HCT116 (cell line): Measurements from ENCODE around the gene PDE8A. TPM values are rescaled to one million over a fixed set of nuclear protein-coding genes. Genes with fewer than 3 reads are reported as not detected.

Source experiments
- ATAC-seq: fragments of 200-7000 bp; cut with Tn5 transposase; 2 replicates; pipeline ENCODE4 v1.9.1; 2020; ENCODE audit warnings: mild to moderate bottlenecking, moderate library complexity
- BruUV-seq: library from RNA; stranded (reverse); fragments of 400-500 nt; replicated peaks from 2 replicates; lab custom pipeline; 2021; lab: Mats Ljungman, UMichigan
- CTCF ChIA-PET: fragments of 300-600 bp; sonication (Branson Sonifier 250); formaldehyde crosslinking; loops from one replicate; lab custom pipeline; 2021; ENCODE audit warnings: antibody characterized with exemption; lab: Charles Lee
- POLR2A ChIA-PET: fragments of 300-600, 350-600 bp; sonication (Branson Sonifier 250); formaldehyde crosslinking; loops from one replicate; lab custom pipeline; 2021; ENCODE audit warnings: antibody characterized with exemption; lab: Charles Lee
- RAD21 ChIA-PET, 2 experiments: fragments of 300-600 bp; sonication (Branson Sonifier 250); formaldehyde crosslinking; loops; one replicate each; lab custom pipeline; 2023; ENCODE audit warnings: low total read pairs in 2 of 2; ENCODE audit not compliant: uncharacterized antibody in 2 of 2, unreplicated experiment in 2 of 2, low non-redundant PET in 1 of 2; lab: Charles Lee
- DNase-seq: peaks from one replicate; pipeline ENCODE4 v3.0.0-alpha.2; 2010; ENCODE audit warnings: low read depth, low spot score
- H2AFZ ChIP-seq: fragments of 200-600 bp; shearing (Covaris generic), sonication (generic); 2 replicates; pipeline ENCODE4 v1.6.1; 2017; ENCODE audit warnings: low read depth, mixed run types, mixed read lengths, antibody characterized with exemption, low read length; ENCODE audit not compliant: poor library complexity, severe bottlenecking
- H3K27ac ChIP-seq: 2 replicates; pipeline ENCODE4 v1.5.1; 2012; ENCODE audit warnings: low read depth, low read length
- H3K27me3 ChIP-seq: fragments of 200-600 bp; sonication (generic); 2 replicates; pipeline ENCODE4 v1.6.1; 2016; ENCODE audit warnings: mixed run types, low read length, mixed read lengths; ENCODE audit not compliant: insufficient read depth
- H3K36me3 ChIP-seq, 2 experiments: fragments of 200-500 bp in 1 of 2; fragments of 200-600 bp in 1 of 2; sonication (Bioruptor generic) in 1 of 2; sonication (generic) in 1 of 2; 2 replicates each; pipeline versions ENCODE4 v1.5.1 to v1.6.1; 2014 to 2016; ENCODE audit warnings: low read length in 2 of 2, inconsistent platforms in 1 of 2, mixed read lengths in 1 of 2, mixed run types in 1 of 2; ENCODE audit not compliant: insufficient read depth in 2 of 2, control insufficient read depth in 1 of 2
- H3K4me1 ChIP-seq, 2 experiments: fragments of 200-600 bp in 1 of 2; sonication (generic) in 1 of 2; 2 replicates each; pipeline versions ENCODE4 v1.5.1 to v1.6.1; 2012 to 2017; ENCODE audit warnings: low read length in 2 of 2, inconsistent platforms in 1 of 2, mild to moderate bottlenecking in 1 of 2, mixed read lengths in 1 of 2, mixed run types in 1 of 2, moderate library complexity in 1 of 2; ENCODE audit not compliant: insufficient read depth in 2 of 2, control insufficient read depth in 1 of 2
- H3K4me2 ChIP-seq: fragments of 200-600 bp; sonication (generic); 2 replicates; pipeline ENCODE4 v1.6.1; 2017; ENCODE audit warnings: mixed run types, low read length, mixed read lengths
- H3K4me3 ChIP-seq, 2 experiments: fragments of 200-600 bp in 1 of 2; sonication (generic) in 1 of 2; replicated peaks in 1 of 2; 2 replicates each; pipeline ENCODE4 v1.5.1; 2011 to 2016; ENCODE audit warnings: low read length in 2 of 2, control low read depth in 1 of 2, low read depth in 1 of 2, mild to moderate bottlenecking in 1 of 2, mixed read lengths in 1 of 2, mixed run types in 1 of 2
- H3K79me2 ChIP-seq: fragments of 200-600 bp; sonication (generic); 2 replicates; pipeline ENCODE4 v1.6.1; 2017; ENCODE audit warnings: mild to moderate bottlenecking, mixed run types, low read length, moderate library complexity, mixed read lengths; ENCODE audit not compliant: insufficient read depth
- H3K9ac ChIP-seq: fragments of 200-600 bp; sonication (generic); 2 replicates; pipeline ENCODE4 v1.6.1; 2016; ENCODE audit warnings: low read length, mixed read lengths
- H3K9me2 ChIP-seq: fragments of 200-600 bp; sonication (generic), shearing (Covaris generic); 2 replicates; pipeline ENCODE4 v1.6.1; 2017; ENCODE audit warnings: mixed run types, mild to moderate bottlenecking, moderate library complexity; ENCODE audit not compliant: insufficient read depth
- H3K9me3 ChIP-seq, 2 experiments: fragments of 200-500 bp in 1 of 2; fragments of 200-600 bp in 1 of 2; sonication (Bioruptor generic) in 1 of 2; sonication (generic) in 1 of 2; 2 replicates each; pipeline ENCODE4 v1.6.1; 2014 to 2017; ENCODE audit warnings: low read length in 2 of 2, mixed read lengths in 2 of 2, inconsistent platforms in 1 of 2, low read depth in 1 of 2, mild to moderate bottlenecking in 1 of 2, mixed run types in 1 of 2, moderate library complexity in 1 of 2; ENCODE audit not compliant: control insufficient read depth in 1 of 2, insufficient read depth in 1 of 2
- H4K20me1 ChIP-seq: fragments of 200-600 bp; sonication (generic), shearing (Covaris generic); 2 replicates; pipeline ENCODE4 v1.6.1; 2017; ENCODE audit warnings: mixed run types, mild to moderate bottlenecking, moderate library complexity; ENCODE audit not compliant: insufficient read depth
- CEBPB ChIP-seq: IDR thresholded peaks from 2 replicates; pipeline ENCODE4 v1.6.1; 2012; ENCODE audit warnings: low read depth
- FOSL1 ChIP-seq: IDR thresholded peaks from 2 replicates; pipeline ENCODE4 v1.6.1; 2012; ENCODE audit warnings: low read depth
- JUND ChIP-seq: IDR thresholded peaks from 2 replicates; pipeline ENCODE4 v1.6.1; 2012
- POLR2A ChIP-seq: IDR thresholded peaks from 2 replicates; pipeline ENCODE4 v1.7.0; 2011; ENCODE audit warnings: borderline replicate concordance; ENCODE audit not compliant: insufficient read depth, insufficient read length; ENCODE audit errors: extremely low read depth
- REST ChIP-seq: IDR thresholded peaks from 2 replicates; pipeline ENCODE4 v1.6.1; 2012; ENCODE audit warnings: low read depth
- SIN3A ChIP-seq: IDR thresholded peaks from 2 replicates; pipeline ENCODE4 v1.6.1; 2012; ENCODE audit warnings: low read depth
- SP1 ChIP-seq: IDR thresholded peaks from 2 replicates; pipeline ENCODE4 v1.6.1; 2012; ENCODE audit warnings: low read depth
- TCF7L2 ChIP-seq: IDR thresholded peaks from 2 replicates; pipeline ENCODE4 v1.7.0; 2011; ENCODE audit warnings: borderline replicate concordance, inconsistent platforms; ENCODE audit not compliant: insufficient read depth, insufficient read length; ENCODE audit errors: extremely low read depth
- YY1 ChIP-seq: IDR thresholded peaks from 2 replicates; pipeline ENCODE4 v1.6.1; 2011; ENCODE audit warnings: low read length, low read depth, moderate library complexity, mild to moderate bottlenecking; ENCODE audit not compliant: insufficient replicate concordance; ENCODE audit errors: extremely low read depth
- ZBTB33 ChIP-seq: IDR thresholded peaks from 2 replicates; pipeline ENCODE4 v1.6.1; 2011; ENCODE audit warnings: mild to moderate bottlenecking, low read length, moderate library complexity; ENCODE audit not compliant: insufficient replicate concordance; ENCODE audit errors: extremely low read depth
- ZFX ChIP-seq: fragments of 450-650 bp; IDR thresholded peaks from 2 replicates; pipeline ENCODE4 v1.6.1; 2017
- intact Hi-C: fragments of 100-400 bp; cut with micrococcal nuclease; formaldehyde crosslinking; loops from 2 replicates; pipeline ENCODE4 v1.10.0; 2022
- total RNA-seq: library from RNA; stranded (reverse); gene quantifications from one replicate; pipeline ENCODE4 v1.2.1, GENCODE V29; 2021; ENCODE audit not compliant: unreplicated experiment
- TF ChIP-seq, protein P1 (sequence below): IDR thresholded peaks from 2 replicates; pipeline ENCODE4 v1.6.1; 2012
- TF ChIP-seq, protein P2 (sequence below): IDR thresholded peaks from 2 replicates; pipeline ENCODE4 v1.6.1; 2012

Gene PDE8A
- total RNA-seq, 1 experiment from 2014 or later: 37.8 TPM

DNA sequence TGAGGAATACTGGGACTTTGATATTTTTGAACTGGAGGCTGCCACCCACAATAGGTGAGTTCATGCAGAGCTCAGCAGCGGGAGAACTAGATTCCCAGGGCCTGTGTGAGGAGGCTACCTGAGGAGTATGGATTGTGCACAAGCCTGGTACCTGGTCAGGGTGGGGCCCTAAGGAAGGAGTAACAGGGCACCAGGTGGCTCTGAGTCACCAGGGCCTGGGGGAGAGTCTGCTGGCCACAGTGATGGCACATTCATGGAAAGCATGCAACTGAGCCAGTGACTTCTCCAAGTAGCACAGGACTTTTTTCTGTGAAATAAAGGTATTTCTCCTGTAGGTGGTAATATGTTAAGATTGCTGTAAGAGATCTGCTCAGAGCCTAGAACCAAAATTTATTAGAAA is 134.4 kb downstream of the PDE8A start:
- Histone ChIP-seq H3K4me2 (no peak overlapping the region), H3K27me3 (no peaks in the 10 kb centered on the region), H3K9ac (no peak overlapping the region), H3K9me3 (no peaks in the 10 kb centered on the region), H3K27ac (no peak overlapping the region), H3K4me1 (peaks cover 0 to 7% of the 10 kb centered on the region in 2 experiments; a peak in 1 of 4 replicates), H3K9me2 (no peaks in the 10 kb centered on the region), H3K36me3 (0 out of 4 replicates have a peak, but pooled peaks cover 3 to 6% of the 10 kb centered on the region in 2 experiments), H4K20me1 (no peaks in the 10 kb centered on the region), H3K79me2 (no peaks in the 10 kb centered on the region), H3K4me3 (no peak overlapping the region), H2AFZ (no peak overlapping the region)
- no peak for TF ChIP-seq YY1
- TF ChIP-seq REST: no peak
- BruUV-seq: no TSS peak
- ChIA-PET POLR2A (no interaction called here), RAD21 (no interaction called here), CTCF (no interaction called here)
- DNase-seq (no peak), ATAC-seq (no peak)
- intact Hi-C loops: no loop called here

DNA sequence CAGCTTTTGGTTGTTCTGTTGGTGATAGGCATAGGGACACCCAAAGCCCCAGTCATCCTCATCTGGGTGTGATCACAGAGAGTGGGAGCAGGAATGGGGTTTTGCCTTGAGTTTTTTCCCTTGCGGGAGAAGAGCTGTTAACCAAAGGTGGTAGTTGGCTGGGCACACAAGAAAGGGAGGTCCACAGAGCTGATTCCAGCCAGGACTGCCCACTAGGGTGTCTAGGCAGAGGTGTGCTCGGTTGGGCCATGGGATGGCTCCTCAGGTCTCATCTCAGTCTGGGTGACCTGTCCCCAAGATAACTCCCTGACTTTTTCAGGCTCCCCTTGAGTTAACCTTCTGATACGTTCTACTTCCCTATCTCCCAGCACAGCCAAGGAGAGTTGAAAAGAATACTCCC is 134.8 kb downstream of the PDE8A start:
- H3K4me1 ChIP-seq: peaks cover 0 to 7% of the 10 kb centered on the region in 2 experiments; a peak in 1 of 4 replicates
- no peak overlapping the region for H2AFZ ChIP-seq
- H3K36me3 ChIP-seq: 0 out of 4 replicates have a peak, but pooled peaks cover 3 to 6% of the 10 kb centered on the region in 2 experiments
- BruUV-seq: no TSS peak
- H3K4me2 ChIP-seq: no peak overlapping the region
- ChIA-PET CTCF (no interaction called here), POLR2A (no interaction called here), RAD21 (no interaction called here)
- no peaks in the 10 kb centered on the region for H3K9me2 ChIP-seq
- no peak overlapping the region for H3K9ac ChIP-seq
- TF ChIP-seq TCF7L2: no peak
- TF ChIP-seq ZFX: no peak
- no peak for TF ChIP-seq SIN3A
- no peak for TF ChIP-seq POLR2A
- no peak for TF ChIP-seq ZBTB33
- no peak for TF ChIP-seq FOSL1
- TF ChIP-seq, protein P1, sequence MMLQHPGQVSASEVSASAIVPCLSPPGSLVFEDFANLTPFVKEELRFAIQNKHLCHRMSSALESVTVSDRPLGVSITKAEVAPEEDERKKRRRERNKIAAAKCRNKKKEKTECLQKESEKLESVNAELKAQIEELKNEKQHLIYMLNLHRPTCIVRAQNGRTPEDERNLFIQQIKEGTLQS: no peak
- no peak for TF ChIP-seq CEBPB
- no peak for TF ChIP-seq JUND
- TF ChIP-seq, protein P2, sequence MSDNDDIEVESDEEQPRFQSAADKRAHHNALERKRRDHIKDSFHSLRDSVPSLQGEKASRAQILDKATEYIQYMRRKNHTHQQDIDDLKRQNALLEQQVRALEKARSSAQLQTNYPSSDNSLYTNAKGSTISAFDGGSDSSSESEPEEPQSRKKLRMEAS: no peak
- no peak for TF ChIP-seq SP1
- no peaks in the 10 kb centered on the region for H3K79me2 ChIP-seq
- no peak overlapping the region for H3K27ac ChIP-seq
- H3K4me3 ChIP-seq: no peak overlapping the region
- no peaks in the 10 kb centered on the region for H4K20me1 ChIP-seq
- no peak for DNase-seq
- intact Hi-C loops: no loop called here
- no peaks in the 10 kb centered on the region for H3K27me3 ChIP-seq
- ATAC-seq: no peak
- H3K9me3 ChIP-seq: no peaks in the 10 kb centered on the region
